ES-I3 (cell line): ENCODE results near the gene NANOGP8.
"Not testable (repeated sequence)": the region's sequence is repeated elsewhere in the genome, so short reads cannot be mapped to it uniquely, and the experiment has no call there.

ENCODE experiments used
- H3K36me3 ChIP-seq: 2 replicates; pipeline ENCODE4 v1.6.1; 2013; ENCODE audit warnings: mild to moderate bottlenecking, low read length, control low read depth, moderate library complexity; ENCODE audit not compliant: insufficient read depth
- H3K4me1 ChIP-seq: 2 replicates; pipeline ENCODE4 v1.6.1; 2013; ENCODE audit warnings: mild to moderate bottlenecking, control low read depth, low read length; ENCODE audit not compliant: insufficient read depth
- H3K9ac ChIP-seq: 2 replicates; pipeline ENCODE4 v1.6.1; 2013; ENCODE audit warnings: low read depth, mild to moderate bottlenecking, low read length, moderate library complexity
- H3K9me3 ChIP-seq: 2 replicates; pipeline ENCODE4 v1.6.1; 2013; ENCODE audit warnings: mild to moderate bottlenecking, low read length, moderate library complexity; ENCODE audit not compliant: control insufficient read depth, insufficient read depth

Gene NANOGP8

DNA sequence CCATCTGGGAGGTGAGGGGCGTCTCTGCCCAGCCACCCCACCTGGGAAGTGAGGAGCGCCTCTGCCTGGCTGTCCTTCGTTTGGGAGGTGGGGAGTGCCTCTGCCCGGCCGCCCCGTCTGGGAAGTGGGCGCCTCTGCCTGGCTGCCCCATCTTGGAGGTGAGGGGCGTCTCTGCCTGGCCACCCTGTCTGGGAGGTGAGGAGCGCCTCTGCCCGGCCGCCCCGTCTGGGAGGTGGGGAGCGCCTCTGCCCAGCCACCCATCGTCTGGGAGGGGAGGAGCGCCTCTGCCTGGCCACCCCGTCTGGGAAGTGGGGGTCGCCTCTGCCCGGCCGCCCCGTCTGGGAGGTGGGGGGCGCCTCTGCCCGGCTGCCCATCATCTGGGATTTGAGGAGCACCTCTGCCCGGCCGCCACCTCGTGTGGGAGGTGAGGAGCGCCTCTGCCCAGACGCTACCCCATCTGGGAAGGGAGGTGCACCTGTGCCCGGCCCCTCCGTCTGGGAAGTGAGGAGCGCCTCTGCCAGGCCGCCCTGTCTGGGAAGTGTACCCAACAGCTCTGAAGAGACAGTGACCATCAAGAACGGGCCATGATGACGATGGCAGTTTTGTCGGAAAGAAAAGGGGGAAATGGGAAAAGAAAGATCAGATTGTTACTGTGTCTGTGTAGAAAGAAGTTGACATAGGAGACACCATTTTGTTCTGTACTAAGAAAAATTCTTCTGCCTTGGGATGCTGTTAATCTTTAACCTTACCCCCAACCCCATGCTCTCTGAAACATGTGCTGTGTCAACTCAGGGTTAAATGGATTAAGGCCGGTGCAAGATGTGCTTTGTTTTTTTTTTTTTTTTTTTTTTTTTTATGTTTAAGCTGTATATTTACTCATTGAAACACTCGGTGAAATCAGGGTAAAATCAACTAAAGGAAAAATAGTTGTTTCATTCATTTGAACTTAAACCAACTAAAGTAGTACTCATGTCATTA is 2.4 kb downstream of the NANOGP8 start:
- H3K4me1 ChIP-seq, H3K9ac ChIP-seq, H3K36me3 ChIP-seq: not testable (repeated sequence)
- H3K9me3 ChIP-seq: peaks cover 16% of the 10 kb centered on the region

DNA sequence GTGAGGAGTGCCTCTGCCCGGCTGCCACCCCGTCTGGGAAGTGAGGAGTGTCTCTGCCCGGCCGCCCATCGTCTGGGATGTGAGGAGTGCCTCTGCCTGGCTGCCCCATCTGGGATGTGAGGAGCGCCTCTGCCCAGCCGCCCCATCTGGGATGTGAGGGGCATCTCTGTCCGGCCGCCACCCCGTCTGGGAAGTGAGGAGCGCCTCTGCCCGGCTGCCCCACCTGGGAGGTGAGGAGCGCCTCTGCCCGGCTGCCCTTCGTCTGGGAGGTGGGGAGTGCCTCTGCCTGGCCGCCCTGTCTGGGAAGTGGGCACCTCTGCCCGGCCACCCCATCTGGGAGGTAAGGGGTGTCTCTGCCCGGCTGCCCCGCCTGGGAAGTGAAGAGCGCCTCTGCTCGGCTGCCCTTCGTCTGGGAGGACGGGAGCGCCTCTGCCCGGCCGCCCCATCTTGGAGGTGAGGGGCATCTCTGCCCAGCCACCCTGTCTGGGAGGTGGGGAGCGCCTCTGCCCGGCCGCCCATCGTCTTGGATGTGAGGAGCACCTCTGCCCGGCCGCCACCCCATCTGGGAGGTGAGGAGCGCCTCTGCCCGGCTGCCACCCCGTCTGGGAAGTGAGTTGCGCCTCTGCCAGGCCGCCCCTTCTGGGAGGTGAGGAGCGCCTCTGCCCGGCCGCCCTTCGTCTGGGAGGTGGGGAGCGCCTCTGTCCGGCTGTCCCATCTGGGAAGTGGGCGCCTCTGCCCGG is 3.3 kb downstream of the NANOGP8 start:
- H3K4me1 ChIP-seq, H3K9ac ChIP-seq, H3K36me3 ChIP-seq: not testable (repeated sequence)
- H3K9me3 ChIP-seq: peaks cover 16% of the 10 kb centered on the region

- no peaks in the 10 kb centered on the region for H3K4me1 ChIP-seq
- H3K36me3 ChIP-seq: no peaks in the 10 kb centered on the region; the same call in 1 of the 2 replicates
- H3K9ac ChIP-seq: no peak overlapping the region
- H3K9me3 ChIP-seq: peaks cover 16% of the 10 kb centered on the region
Measured at GRCh38 chr15:35080226-35080625, 4.9 kb downstream of the NANOGP8 start.

- H3K9me3 ChIP-seq: peaks cover 16% of the 10 kb centered on the region
- H3K4me1 ChIP-seq: no peaks in the 10 kb centered on the region
- no peaks in the 10 kb centered on the region; the same call in 1 of the 2 replicates for H3K36me3 ChIP-seq
- no peak overlapping the region for H3K9ac ChIP-seq
Measured at GRCh38 chr15:35078221-35078915, 6.7 kb downstream of the NANOGP8 start.

GRCh38 chr15:35071106-35071505 is 14.0 kb downstream of the NANOGP8 start:
- Histone ChIP-seq H3K9ac (no peak overlapping the region), H3K9me3 (peaks cover 2% of the 10 kb centered on the region; the same call in 1 of the 2 replicates), H3K36me3 (no peaks in the 10 kb centered on the region), H3K4me1 (peaks cover 13% of the 10 kb centered on the region)

DNA sequence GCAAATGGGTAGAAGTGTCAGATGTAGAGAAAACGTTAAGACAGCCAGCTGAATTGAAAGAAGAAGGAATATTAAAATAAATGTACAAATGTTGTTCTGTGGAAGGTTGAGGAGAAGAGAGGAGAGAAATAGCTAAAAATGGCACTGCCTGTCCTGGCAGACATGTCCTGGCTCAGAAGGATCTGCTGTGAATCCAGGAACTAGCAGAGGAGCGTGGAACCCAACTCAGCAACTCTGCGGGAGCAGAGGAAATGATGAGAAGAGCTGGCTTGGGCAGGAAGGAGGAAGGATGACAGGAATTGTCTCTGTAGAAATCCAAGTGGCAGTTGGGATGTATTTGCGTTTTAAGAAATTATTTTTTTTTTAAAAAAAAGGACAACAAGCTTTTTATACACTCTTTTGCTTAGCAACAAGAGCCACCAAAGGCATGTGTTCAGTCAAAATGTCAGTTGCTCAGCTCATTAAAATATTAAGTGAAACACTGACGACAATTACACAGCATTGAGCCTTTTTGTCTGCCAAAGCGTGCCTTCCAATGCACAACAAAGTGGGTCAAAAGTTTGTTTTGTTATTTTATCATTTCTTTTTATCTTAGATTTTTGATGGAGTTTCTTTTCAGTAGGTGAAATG is 16.1 kb downstream of the NANOGP8 start:
- Histone ChIP-seq H3K4me1 (peaks cover 23% of the 10 kb centered on the region), H3K9me3 (peaks cover 2% of the 10 kb centered on the region; the same call in 1 of the 2 replicates), H3K9ac (no peak overlapping the region), H3K36me3 (no peaks in the 10 kb centered on the region)

DNA sequence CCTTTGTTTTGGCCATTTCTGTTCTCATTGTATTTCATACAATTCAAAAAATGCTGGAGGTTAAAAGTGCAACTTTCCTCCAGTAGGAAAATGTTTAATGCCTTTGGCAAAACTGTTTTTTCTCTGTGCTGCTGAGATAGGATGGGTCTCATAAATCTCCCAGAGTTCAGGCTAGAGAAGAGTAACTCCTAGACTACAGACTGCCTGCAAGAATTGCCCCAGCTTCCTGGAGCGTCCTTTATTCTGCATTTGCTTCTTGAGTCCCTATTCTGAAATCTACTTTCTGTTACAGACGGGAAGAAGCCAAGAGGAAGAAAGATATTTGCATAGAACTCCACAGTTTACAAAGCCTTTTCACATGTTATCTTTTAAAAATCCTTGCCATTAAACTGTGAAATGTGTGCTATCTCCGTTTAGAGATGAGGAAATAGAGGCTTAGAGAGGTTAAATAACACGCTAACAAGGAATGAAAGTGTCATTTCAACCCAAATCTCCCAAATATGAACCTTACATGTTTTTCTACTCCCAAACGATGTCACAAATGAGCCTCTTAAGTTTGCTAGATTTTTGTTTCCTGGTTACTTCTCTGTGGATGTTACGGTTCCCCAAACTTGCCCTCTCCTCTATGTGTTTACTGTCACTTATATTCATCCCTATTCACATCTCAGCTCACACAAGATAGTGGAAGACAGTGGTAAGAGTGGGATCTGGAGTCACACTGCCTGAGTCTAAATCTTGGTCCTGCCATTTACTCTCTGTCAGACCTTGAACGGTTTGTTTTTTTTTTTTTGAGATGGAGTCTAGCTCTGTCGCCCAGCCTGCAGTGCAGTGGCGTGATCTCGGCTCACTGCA is 17.4 kb downstream of the NANOGP8 start:
- no peaks in the 10 kb centered on the region for H3K36me3 ChIP-seq
- H3K4me1 ChIP-seq: peaks cover 26% of the 10 kb centered on the region
- no peak overlapping the region for H3K9ac ChIP-seq
- peaks cover 2% of the 10 kb centered on the region; the same call in 1 of the 2 replicates for H3K9me3 ChIP-seq

DNA sequence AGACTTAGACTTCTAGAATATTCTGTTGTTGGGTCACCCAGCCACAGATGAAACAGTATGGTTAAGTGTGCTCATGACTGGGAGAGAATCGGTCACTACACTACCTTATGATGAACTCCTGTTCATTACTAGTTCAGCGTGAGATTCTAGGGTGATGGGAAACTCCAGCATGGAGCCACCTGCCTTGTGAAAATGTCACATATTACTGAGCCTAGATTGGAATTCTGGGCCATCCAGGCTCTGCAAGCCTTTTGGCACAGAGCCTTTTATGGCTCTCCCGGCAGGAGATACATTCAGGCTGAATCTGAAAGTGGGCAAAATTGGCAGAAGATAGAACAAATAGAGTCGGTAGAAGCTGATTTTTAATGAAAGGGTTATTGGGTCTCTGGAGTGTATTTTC is 19.0 kb downstream of the NANOGP8 start:
- Histone ChIP-seq H3K9ac (no peak overlapping the region), H3K36me3 (no peaks in the 10 kb centered on the region), H3K9me3 (no peaks in the 10 kb centered on the region), H3K4me1 (peaks cover 40% of the 10 kb centered on the region)

DNA sequence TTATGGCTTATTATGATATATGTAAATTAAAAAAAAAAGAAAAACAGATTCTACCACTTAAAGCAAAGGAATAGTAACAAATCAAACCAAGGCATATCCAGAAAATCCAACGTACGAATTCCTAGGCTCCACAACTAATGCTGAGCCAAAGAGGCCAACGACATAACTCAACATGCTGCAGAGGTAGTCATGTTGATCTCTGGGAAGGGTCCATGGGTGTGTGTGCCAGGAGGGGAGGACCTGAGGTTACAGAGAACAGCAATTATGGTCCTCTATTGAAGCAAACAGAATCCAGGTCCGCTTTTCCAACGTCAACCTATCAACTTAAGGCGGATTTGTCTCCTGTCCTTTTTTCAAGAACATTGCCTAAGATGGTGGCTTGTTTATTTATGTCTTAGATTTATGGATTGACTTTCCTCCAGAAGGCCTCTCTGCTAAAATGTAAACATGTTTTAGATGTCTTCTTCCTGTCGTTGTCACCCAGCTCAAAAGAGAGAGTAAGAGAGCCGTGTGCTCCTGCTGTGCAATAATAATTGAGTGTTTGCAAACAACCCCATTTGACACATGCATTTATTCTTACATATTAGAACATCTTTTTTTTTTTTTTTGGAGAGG is 20.4 kb downstream of the NANOGP8 start:
- Histone ChIP-seq H3K9ac (no peak overlapping the region), H3K4me1 (peaks cover 40% of the 10 kb centered on the region), H3K9me3 (no peaks in the 10 kb centered on the region), H3K36me3 (no peaks in the 10 kb centered on the region)

DNA sequence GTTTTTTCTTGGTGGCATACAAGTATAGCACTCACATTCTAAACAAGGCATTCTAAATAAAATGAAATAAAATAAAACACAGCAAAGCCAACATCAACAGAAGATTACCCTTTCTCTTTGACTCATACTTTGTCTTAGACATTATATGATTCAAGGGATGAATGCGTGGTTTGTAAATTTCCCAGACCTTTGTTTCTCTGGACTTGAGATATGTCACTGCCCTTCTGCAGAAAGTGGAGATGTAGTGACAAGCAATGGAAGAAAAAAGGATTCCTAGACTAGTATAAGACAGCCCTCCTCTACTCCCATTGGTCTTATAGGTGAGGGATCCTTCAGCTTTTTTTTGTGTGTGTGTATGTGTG is 22.4 kb downstream of the NANOGP8 start:
- H3K9ac ChIP-seq: no peak overlapping the region
- H3K9me3 ChIP-seq: no peaks in the 10 kb centered on the region
- no peaks in the 10 kb centered on the region for H3K36me3 ChIP-seq
- H3K4me1 ChIP-seq: peaks cover 36% of the 10 kb centered on the region

- peaks cover 31% of the 10 kb centered on the region for H3K4me1 ChIP-seq
- H3K9me3 ChIP-seq: no peaks in the 10 kb centered on the region
- H3K36me3 ChIP-seq: no peaks in the 10 kb centered on the region
- peak overlapping the region; percentile 26; the same call in 1 of the 2 replicates for H3K9ac ChIP-seq
Measured at GRCh38 chr15:35061825-35062737, 23.0 kb downstream of the NANOGP8 start.

DNA sequence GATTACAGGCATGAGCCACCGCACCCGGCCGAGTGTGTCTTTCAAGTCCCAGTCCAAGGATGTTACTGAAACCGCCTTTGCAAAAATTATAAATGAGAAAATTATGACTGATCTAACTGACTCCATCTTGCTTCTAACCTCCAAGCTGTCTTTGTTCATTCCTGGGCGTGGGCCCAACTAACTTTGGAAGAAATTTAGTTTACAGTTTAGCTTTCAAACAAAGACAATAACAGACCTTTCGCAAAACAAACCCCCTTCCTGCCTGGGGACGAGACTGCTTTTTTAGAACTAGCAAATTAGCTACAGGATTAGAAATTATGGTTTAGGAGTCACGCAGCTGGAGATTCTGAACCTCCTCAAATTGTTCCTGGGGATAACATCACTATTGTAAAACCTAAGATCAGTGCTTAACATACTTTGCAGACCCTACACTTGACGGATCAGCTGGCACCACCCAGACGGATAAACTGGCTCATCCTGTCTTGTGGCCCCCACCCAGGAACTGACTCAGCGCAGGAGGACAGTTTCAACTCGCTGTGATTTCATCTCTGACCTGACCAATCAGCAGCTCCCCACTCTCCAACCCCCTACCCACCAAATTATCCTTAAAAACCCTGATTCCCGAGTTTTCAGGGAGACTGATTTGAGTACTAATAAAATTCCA is 23.8 kb downstream of the NANOGP8 start:
- H3K4me1 ChIP-seq: peaks cover 31% of the 10 kb centered on the region

More for the DNA sequence above, 23.8 kb downstream of the NANOGP8 start:
- no peaks in the 10 kb centered on the region for H3K9me3 ChIP-seq
- H3K36me3 ChIP-seq: no peaks in the 10 kb centered on the region
- peak overlapping the region; percentile 36 for H3K9ac ChIP-seq
